ENCODE results near the gene CSF2RB.

DNA sequence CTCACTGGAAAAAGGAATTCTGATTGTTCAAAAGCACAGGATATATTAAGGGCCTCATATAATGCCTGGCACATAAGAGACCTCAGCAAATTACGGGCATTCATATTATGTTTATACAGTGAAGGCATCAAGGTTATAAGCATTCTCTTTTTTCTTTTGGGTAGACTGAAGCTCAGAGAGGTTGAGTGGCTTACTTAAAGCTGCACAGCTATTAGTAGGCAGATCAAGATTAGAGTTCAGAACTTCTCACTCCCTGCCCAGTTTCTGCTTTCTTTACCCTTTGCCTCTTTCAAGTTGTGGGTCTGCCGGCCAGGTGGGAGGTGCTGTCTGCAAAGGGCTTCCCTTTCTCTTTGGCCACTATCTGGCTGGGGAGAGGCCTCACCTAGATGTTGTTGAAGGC, 18.0 kb downstream of the CSF2RB start:
- TF ChIP-seq, protein P1, sequence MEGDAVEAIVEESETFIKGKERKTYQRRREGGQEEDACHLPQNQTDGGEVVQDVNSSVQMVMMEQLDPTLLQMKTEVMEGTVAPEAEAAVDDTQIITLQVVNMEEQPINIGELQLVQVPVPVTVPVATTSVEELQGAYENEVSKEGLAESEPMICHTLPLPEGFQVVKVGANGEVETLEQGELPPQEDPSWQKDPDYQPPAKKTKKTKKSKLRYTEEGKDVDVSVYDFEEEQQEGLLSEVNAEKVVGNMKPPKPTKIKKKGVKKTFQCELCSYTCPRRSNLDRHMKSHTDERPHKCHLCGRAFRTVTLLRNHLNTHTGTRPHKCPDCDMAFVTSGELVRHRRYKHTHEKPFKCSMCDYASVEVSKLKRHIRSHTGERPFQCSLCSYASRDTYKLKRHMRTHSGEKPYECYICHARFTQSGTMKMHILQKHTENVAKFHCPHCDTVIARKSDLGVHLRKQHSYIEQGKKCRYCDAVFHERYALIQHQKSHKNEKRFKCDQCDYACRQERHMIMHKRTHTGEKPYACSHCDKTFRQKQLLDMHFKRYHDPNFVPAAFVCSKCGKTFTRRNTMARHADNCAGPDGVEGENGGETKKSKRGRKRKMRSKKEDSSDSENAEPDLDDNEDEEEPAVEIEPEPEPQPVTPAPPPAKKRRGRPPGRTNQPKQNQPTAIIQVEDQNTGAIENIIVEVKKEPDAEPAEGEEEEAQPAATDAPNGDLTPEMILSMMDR (conservative IDR thresholded peaks at IDR 0.05; ENCODE audit: low read length) = no peak
- TF ChIP-seq EZH2phosphoT487 (IDR thresholded peaks at IDR 0.05; ENCODE audit: borderline replicate concordance) = no peak

Measured in Loucy (cell line).